Glomerular visceral epithelial cell (primary cell): ENCODE results near the gene ZNF738.

ENCODE experiments used
- DNase-seq: peaks from one replicate; pipeline ENCODE4 v3.0.0-alpha.2; 2016; ENCODE audit errors: extremely low spot score

Gene ZNF738

DNA sequence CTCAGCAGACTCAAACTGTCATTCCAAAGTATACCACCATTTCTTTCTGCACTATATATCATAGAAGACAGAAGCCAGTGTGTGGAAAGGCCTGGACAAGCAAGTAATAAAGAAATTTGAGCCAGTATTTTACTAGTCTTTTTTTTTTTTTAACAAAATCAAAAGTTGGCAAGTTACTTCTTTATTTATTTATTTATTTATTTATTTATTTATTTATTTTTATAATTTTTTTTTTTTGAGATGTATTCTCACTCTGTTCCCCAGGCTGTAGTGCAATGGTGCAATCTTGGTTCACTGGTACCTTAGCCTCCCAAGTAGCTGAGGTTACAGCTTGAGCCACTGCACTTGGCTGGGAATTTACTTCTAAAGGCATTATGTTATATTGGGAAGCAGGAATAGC is 63.4 kb downstream of the ZNF738 start:
- no peak for DNase-seq

- DNase-seq = no peak
These were observed 64.5 kb downstream of the ZNF738 start for GRCh38 chr19:21423057-21424041.
